NCI-H82 treated with DMSO at 0.1 percent for 48 hours (cell line): ENCODE measurements around the gene BYSL.

ENCODE experiments used
- DNase-seq: peaks from one replicate; lab custom pipeline; 2025; ENCODE audit not compliant: unreplicated experiment; lab: John Stamatoyannopoulos, UW

The BYSL gene, protein sequence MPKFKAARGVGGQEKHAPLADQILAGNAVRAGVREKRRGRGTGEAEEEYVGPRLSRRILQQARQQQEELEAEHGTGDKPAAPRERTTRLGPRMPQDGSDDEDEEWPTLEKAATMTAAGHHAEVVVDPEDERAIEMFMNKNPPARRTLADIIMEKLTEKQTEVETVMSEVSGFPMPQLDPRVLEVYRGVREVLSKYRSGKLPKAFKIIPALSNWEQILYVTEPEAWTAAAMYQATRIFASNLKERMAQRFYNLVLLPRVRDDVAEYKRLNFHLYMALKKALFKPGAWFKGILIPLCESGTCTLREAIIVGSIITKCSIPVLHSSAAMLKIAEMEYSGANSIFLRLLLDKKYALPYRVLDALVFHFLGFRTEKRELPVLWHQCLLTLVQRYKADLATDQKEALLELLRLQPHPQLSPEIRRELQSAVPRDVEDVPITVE

DNA sequence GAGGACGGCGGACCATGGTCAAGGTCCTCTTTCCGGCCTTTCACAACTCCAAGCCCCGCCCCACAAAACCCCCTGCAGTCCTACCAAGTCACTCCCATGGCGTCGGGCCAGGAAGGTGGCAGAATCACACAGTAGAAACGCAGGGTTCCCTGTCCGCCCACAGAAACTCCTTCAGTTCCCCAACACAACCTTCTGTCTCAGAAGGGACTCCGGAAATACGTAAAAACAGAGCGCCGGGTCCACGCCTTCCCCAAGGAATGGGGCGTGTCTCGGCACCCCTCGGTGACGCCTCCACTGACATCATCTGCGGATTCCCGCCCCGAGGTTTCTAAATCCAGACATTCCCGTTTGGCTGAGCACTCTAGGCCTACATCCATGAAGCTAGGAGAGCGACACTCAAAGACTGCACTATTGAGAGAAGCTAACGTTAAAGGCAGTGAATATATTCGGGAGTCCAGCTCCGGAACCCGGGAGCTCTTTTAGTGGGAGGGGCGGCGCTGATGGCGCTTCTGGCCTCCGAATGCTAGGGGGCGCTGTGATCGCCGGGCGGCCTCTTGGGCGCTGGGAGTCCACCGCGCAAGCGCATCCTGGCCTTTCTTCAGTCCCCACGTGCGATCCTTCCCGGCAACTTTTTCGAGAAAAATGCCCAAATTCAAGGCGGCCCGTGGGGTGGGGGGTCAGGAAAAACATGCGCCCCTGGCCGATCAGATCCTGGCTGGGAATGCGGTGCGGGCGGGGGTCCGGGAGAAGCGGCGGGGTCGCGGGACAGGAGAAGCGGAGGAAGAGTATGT is at the start of gene BYSL, which contains the start of gene MED20:
Gene BYSL (plus strand): TSS at position 579 of the 791 bp plus-strand sequence. CDS start 64 bp downstream, at position 643.
Gene MED20 (minus strand): TSS at position 219 of the 791 bp plus-strand sequence. CDS start 121 bp downstream, at position 98.
- DNase-seq = peak; percentile 85

DNA sequence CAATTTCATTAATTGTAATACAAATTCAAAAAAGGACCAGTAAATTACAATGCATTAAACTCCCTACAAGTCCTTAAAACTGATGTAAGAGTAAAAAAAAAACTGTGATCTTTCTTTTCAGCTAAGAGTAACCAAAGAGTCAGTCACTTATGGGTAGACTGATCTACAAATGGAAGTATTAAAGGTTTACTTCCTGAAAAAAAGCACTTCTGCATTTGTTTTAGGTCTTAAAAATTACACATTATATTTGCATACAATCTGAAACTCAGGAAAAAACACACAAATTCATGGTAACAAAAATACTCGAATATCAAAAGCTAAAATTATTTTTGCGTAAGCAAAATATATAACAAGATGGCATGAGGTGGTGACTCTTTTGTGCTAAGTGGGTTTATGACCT is 49.6 kb upstream of the BYSL start:
- DNase-seq = no peak

DNA sequence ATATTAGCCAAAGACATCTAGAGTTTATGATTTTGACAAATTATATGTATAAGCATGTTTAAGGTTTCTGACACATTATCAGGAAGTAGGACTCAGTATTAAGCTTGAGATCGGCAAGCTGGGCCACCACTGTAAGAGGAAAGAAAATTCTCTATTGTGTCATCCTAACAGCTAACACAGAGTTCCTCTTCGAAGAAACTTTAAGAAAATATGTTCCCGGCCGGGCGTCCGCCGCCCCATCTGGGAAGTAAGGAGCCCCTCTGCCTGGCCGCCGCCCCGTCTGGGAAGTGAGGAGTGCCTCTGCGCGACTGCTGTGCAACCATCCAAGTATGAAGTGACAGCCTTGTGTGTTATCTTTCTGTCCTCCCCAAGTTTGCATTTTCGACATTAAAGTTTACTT is 49.2 kb upstream of the BYSL start:
- DNase-seq = no peak

DNA sequence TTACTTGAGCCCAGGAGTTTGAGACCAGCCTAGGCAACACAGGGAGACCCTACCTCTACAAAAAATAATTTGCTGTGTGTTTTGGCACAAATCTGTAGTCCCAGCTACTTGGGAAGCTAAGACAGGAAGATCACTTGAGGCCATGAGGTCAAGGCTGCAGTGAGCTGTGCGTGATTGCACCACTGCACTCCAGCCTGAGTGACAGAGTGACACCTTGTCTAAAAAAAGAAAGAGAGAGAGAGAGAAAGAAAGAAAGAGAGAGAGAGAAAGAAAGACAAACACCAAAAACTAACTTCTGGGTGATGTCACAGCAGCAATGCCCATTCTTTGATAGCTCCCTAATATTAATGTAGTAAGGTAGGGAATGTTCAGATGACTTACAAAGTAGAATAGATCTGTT is 46.6 kb upstream of the BYSL start:
- no peak for DNase-seq

DNA sequence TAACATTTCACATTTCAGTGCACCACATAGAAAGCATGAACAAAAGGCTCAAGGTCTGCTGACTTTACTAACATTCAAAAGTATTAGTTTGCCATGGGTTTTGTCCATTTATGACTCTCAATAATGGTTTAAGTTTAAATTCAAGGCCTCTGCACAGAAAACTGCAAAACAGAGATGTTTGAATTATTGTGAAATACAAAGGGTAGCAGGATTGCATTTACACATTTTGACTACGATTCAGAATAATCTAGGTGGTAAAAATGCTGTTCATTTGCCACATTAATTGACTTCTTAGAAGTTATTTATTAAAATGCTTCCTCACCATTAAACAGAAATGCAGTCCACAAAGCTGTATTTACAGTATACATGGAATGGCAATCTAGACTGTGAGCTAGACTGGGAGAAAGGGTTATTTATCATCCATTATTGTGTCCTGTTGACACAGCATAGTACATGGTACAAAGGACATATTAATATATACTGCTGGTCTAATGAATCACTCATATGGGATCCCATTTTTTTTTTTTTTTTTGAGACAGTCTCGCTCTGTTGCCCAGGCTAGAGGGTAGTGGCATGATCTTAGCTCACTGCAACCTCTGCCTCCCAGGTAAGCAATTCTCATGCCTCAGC is 44.1 kb upstream of the BYSL start:
- no peak for DNase-seq

DNA sequence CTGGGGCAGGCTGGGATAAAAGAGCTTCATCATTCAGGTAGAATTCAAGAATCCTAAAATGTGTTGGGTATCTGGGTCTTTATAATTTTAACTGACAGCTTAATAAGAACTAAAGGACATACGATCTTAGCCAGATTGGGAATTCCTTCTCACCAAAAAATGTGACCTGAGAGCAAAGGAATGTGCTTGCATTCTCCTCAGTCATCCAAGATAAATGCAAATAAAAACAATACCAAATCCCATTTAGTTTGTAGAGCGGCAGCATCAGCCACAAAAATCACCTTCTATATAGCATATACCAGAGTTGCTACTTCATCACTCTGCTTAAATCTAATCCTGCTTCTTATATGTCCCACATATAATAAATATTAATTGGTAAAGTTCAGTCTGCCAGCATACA is 43.1 kb upstream of the BYSL start:
- DNase-seq = no peak

DNA sequence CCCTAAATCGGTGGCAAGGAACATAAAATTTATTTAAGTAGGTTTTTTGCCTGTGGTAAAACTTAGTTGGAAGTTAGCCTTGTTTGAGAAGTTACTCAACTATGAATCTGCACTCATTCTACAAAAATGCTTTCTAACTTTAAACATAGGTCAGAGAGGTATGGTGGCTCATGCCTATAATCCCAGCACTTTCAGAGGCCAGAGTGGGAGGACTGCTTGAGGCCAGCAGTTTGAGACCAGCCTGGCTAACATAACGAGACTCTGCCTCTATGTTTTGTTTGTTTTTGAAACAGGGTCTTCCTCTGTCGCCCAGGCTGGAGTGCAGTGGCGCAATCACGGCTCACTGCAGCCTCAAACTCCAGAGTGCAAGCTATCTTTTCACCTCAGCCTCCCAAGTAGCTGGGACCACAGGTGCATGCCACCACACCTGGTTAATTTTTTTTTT is 42.3 kb upstream of the BYSL start:
- no peak for DNase-seq

DNA sequence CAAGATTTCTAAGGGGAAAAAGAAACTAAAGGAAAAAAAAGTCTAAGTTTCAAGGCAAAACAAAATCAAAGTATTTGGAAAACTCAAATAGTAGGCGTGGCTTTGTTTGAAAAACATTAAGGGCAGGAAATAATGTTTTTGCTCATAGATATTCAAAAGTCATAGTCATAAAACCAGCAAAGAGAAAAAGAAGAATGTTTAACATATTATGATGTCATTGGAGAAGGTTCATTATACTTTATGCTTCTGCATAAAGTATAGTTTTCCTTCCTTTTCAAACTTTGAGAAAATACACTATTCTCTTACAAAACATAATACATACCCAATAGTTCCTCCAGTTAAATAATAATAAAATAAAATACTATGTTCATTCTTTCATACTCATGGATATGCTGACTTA is 39.8 kb upstream of the BYSL start:
- no peak for DNase-seq

DNA sequence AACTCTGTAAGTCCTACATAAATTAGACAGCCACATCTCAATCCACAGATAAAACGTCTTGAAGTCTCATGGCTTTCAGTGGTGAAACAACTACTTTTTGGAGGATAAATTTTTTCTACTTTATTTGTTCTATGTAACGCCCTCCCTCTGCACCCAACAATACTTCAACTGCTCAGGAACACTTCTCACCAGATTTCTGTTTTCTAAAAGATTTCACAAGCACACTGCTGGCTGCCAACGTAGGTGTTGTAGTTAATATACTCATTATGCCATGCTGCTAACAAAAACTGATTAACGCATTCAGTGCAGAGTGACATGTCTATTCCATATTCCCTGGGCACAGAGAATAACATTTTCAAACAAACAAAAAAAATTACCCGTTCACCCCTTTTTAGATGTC is 36.3 kb upstream of the BYSL start:
- no peak for DNase-seq

DNA sequence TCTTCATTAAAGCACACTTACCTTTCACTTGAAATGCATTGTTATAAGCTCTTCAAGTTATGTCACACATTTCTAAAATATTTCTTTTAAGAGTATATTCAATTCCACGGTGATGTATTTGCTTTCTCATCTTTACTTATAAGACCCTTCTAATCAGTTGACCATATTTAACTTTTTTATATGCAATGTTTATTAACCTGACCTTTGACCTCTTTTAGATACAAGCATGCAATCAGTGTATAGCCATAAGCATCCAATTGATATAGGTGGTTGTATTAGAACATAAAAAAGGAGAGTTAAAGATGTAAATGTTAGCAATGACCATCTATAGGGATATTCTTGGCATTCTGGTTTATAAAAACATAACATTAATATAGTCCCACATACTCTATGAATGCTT is 35.4 kb upstream of the BYSL start:
- DNase-seq = no peak

DNA sequence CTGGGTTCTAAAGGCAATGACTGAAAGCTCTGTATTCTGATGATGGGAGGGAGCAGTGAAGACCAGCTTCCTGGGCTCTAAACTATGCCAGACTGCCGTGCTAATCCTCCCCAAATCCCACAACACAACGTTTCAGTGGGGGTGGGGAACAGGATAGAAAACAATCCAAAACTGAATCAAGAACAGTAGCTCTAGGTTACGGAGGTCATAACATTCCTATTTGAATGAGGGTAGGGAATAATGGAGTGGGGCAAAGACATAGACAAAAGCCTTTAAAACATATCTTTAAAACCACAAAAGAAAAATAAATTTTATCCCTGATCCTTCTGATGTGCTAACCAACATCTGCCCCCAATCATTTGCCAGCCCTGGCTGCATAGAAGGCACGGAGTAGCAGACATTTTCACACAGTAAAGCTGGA is 34.0 kb upstream of the BYSL start:
- DNase-seq = peak; percentile 92

DNA sequence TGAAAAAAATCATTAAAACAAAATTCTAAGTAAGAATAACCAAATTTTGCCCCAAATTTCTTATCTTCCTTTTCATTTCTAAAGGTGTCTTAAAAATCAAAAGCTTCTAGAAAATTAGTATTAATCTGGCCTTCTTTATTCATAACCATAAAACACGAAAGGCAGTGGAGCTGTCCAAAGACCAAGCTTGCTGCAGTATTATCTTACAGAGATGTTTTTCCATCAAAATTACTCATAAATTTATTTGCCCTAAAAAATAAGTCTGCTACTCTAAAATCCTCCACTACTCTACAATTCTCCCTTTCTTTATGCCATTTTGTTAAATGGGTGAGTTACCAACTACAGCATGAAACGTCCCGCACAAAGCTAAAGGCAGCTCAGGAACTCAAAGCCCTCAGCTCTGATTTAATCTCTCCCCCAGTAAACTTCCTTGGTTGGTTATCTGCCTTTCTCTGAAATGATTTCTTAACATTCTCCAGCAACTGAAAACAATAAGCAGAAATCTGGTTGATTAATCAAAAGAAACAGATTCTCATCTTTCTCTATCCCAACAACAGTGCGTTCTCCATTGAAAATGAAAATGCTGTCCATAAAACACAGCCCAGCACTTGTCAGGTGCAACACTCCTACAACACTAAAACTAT is 28.3 kb upstream of the BYSL start:
- no peak for DNase-seq

DNA sequence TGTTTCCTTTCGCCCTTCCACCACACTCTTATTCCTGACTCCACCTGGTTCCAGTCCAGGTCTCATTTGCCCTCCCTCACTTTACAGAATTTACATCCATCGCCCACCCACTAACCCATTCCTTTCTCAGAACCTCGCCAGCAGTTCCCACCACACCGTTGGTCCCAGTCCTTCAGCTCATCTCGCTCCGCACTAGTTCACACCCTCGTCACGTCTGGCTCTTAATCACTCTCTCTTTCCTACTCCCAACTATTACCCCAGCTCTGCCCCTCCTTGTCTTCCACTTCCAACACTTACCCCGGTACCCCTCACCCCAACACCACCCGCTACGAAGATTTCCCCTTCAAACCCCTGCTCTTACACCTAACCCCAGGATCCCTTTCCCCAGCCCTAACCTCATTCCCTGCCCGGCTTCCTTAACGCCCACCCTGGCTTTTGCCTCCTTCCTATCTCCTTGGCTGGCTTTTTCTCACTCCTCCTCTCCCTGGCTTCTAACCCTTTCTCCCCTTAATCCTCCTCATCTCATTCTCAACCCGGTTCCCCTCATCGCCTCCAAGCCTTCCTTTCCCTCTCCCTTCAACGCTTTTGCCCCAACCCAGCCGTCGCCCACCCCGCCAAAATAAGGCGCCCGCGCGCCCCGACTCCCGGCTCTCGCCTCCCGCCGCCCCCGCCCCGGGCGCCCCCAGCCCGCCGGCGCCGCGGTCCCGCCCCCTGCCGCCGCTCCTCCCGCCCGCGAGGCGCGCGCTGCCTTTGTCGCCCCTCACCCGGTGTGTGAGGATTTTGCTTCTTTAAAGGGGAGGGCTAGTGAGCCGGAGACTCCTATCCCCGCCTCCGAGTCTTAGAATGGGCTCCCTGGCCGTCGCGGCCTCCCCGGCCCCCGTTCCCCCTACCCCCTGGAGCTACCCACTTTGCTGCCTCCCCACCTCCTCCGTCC is 26.7 kb upstream of the BYSL start:
- peak; percentile 71 for DNase-seq

DNA sequence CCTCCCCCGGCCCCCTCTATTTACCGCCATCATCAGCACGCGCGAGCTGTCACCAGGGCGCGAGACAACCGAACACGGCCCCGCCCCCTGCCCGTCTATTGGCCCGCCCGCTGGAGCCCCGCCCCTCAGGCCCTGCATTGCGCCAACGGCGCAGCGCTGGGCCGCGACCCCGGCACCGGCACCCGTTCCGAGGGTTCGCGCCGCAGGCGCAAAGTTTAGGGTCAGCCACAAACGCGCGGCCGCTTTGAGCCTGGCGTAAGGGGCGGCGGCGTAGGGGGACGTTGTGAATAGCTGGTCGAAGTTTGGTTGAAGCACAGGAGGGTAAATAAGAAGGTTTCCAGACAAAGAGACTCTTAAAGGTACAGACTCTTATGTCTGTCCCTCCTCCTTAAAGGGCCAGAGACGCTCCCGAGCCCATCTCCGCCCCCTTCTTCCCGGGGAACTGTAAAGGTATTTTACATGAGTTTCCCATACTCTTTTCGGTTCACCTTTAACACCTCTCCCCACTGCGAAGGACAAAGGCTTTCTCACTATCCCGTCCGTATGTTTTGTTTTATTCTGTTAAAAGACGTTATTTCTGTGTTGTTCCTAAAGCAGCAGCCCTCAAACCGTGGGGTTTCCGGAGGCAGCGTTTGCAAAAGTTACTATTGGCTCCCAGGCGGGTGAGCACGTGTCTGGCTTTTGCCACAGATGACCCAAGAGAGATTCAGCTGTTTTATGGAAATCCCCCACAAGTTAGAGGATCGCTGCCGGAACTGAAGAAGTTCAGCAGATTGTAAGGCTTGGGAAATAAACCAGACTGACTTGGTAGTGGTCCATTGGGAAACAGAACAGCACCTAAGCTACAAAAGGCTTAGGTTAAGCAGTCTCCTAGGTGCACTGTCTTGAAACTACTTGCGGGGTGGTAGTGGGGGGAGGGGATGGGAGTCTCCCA is 25.7 kb upstream of the BYSL start, which contains the start of gene USP49:
Gene USP49 (minus strand): TSS at position 76 of the 934 bp plus-strand sequence. CDS start 88,392 bp downstream, outside the sequence.
- DNase-seq = peak; percentile 91

DNA sequence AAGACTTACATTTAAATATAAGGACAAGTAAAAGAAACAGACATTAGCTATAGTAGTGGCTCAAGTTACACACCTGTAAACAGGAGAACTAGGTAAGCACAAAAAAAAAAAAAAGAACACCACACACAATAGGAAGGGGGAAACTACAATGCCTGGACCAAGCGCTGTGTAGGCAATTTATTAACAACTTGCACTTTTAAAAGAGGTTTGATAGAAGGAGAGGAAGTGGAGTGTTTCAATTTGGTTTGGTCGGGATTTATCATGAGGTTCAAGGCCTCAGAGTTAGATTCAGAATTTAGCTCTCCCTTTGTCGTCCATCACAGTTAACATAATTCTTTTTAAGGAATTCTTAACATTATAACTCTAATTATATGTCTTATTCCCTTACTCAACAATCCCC is 25.0 kb upstream of the BYSL start:
- no peak for DNase-seq

DNA sequence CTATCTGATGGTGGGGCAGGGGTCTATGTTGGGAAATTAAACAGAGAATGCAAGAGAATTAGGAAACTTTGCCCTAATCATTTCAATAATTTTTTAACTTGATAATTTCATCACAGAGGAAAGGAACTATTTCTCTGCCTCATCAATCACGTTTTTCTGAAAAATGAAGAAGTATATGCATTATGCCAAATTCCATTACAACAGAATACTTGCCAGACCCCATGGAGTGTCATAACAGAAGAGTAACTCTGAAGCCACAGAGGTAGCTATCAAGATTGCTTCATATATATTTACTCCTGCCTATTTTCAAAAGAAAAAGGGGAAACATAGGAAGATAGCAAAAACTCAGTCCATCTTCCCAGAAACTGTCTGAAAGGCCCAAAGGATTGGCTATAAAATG is 20.4 kb upstream of the BYSL start:
- no peak for DNase-seq

DNA sequence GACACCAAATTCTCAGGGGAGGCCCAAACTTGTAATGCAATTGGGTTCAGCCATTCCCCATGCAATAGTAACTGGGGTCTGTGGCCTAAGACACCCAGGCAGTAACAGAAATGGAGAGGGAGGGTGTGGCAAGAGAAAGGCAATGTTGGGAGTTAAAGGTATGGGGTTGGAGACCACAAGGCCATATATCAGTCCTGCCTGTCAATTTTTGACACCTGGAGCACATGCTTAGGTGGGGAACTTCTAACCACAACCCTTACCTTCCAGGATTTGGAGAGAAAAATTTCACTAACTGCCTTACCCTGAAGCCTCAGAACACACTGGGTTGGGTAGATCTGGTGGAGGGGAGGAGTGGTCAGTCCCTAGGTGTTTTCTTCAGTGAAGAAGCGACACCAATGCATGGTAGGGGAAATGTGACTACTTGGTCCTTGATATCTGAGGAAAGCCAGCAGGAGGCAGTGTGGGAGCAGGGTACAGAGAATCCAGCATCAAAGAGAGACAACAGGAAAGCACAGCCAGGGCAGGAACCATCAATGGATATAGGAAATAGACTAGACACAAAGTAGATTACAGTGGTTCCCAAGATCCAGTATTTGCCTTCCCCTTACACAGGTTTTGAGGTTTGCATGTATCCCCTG is 19.3 kb upstream of the BYSL start:
- DNase-seq = no peak

DNA sequence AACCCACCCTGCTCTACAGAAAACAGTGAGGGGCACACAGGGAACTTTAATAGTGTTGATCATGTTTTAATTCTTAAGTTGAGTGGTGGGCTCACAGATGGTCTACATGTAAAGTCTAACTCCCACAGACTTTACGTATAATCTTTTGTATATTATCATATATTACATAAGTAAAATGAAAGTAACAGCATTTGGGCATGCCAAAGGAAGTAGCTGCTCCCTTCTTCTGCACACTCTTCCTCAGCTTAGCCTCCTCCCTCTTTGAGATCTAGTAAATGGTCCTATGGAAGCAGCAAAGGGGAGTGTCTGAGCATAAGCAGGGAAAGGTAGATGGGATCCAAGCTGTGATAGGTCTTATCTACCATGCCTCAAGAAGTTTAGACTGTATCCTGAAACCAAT is 11.6 kb upstream of the BYSL start:
- no peak for DNase-seq
